ENCODE data around the gene FAP.

Gene FAP

GRCh38 chr2:162242586-162243280 is 512 bp downstream of the FAP start:
- peak; percentile 74 for DNase-seq

- DNase-seq, result no peak
These were observed 1.7 kb downstream of the FAP start for GRCh38 chr2:162241571-162241970.

- DNase-seq, result no peak
These were observed 8.4 kb downstream of the FAP start for GRCh38 chr2:162234620-162235462.

- DNase-seq, result peak; percentile 87
These were observed 10.0 kb downstream of the FAP start for GRCh38 chr2:162233197-162233596.

GRCh38 chr2:162232671-162233070 is 10.6 kb downstream of the FAP start:
- DNase-seq, result no peak

- DNase-seq, result no peak
These were observed 11.2 kb downstream of the FAP start for GRCh38 chr2:162232027-162232426.

- DNase-seq, result no peak
These were observed 12.5 kb downstream of the FAP start for GRCh38 chr2:162230761-162231160.

- no peak for DNase-seq
These were observed 16.4 kb downstream of the FAP start for GRCh38 chr2:162226836-162227235.

- DNase-seq, result peak; percentile 67
These were observed 22.2 kb downstream of the FAP start for GRCh38 chr2:162221064-162221463.

GRCh38 chr2:162220368-162220767 is 22.9 kb downstream of the FAP start:
- DNase-seq, result no peak

GRCh38 chr2:162219426-162219825 is 23.8 kb downstream of the FAP start:
- no peak for DNase-seq

GRCh38 chr2:162217598-162217997 is 25.6 kb downstream of the FAP start:
- no peak for DNase-seq

GRCh38 chr2:162215162-162215561 is 28.1 kb downstream of the FAP start:
- no peak for DNase-seq

- DNase-seq, result peak; percentile 5
These were observed 30.9 kb downstream of the FAP start for GRCh38 chr2:162212366-162212765.

- DNase-seq, result no peak
These were observed 31.5 kb downstream of the FAP start for GRCh38 chr2:162211732-162212131.

- DNase-seq, result peak; percentile 28
These were observed 32.9 kb downstream of the FAP start for GRCh38 chr2:162210385-162210784.

- DNase-seq, result no peak
These were observed 41.0 kb downstream of the FAP start for GRCh38 chr2:162202203-162202602.

- DNase-seq, result no peak
These were observed 42.6 kb downstream of the FAP start for GRCh38 chr2:162200636-162201035.

GRCh38 chr2:162199913-162200312 is 43.3 kb downstream of the FAP start:
- no peak for DNase-seq

GRCh38 chr2:162198239-162198638 is 45.0 kb downstream of the FAP start:
- DNase-seq, result no peak

GRCh38 chr2:162197069-162197825 is 46.0 kb downstream of the FAP start:
- peak; percentile 76 for DNase-seq

- DNase-seq, result peak; percentile 74
These were observed 46.6 kb downstream of the FAP start for GRCh38 chr2:162196638-162197037.

GRCh38 chr2:162188451-162188850 is 54.8 kb downstream of the FAP start:
- no peak for DNase-seq

Data from EL (cell line).